Hematopoietic multipotent progenitor cell treated with erythropoietin and hydrocortisone succinate and interleukin-3 and kit ligand, for 8 days (in vitro differentiated cells): Measurements from ENCODE around the gene PCED1B.
"Not testable (repeated sequence)": the region's sequence is repeated elsewhere in the genome, so short reads cannot be mapped to it uniquely, and the experiment has no call there.

ENCODE experiments used
- DNase-seq: peaks from one replicate; pipeline ENCODE4 v3.0.0-alpha.2; 2015

The PCED1B gene

DNA sequence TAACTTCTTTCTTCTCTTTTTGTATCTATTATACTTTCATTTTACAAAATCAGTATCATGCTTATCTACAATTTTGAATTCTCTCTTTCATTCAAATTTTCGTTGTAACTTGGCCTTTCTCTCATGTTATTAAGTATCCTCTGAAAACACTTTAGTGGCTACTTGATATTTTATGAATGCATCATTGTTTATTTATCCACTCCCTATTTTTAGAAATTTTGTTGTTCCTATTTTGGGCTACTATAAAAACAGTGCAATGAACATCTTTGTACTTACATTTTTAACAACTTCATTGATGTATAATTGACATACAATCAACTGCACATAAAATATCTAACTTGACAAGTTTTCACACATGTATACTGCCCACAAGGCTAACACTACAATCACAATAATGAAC lies 44.3 kb downstream of the PCED1B start:
- DNase-seq = no peak

GRCh38 chr12:47124451-47124850 lies 45.0 kb downstream of the PCED1B start:
- no peak for DNase-seq

GRCh38 chr12:47126246-47126645 lies 46.8 kb downstream of the PCED1B start:
- DNase-seq = no peak

- DNase-seq = no peak
These were observed 51.6 kb downstream of the PCED1B start for GRCh38 chr12:47131011-47131410.

GRCh38 chr12:47134005-47134404 lies 54.6 kb downstream of the PCED1B start:
- DNase-seq = no peak

DNA sequence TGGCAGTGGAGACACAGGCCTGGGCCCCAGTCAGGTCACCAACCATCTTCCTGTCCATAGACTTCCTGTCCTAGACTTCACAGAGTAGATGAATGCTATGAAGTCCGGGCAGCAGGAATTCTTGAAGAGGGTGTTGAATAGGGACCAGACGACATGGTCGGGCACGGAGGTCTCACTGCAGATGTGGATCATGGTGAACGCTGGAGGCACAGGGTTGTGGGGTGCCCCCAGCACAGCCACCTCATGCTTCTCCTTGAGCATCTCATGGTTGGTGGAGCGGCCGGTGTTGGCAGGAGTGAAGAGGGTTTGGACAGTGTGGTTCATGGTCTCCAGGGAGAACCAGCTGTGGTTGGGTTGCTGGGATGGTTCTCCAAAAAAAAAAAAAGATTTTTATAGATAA lies 56.2 kb downstream of the PCED1B start:
- DNase-seq = no peak

DNA sequence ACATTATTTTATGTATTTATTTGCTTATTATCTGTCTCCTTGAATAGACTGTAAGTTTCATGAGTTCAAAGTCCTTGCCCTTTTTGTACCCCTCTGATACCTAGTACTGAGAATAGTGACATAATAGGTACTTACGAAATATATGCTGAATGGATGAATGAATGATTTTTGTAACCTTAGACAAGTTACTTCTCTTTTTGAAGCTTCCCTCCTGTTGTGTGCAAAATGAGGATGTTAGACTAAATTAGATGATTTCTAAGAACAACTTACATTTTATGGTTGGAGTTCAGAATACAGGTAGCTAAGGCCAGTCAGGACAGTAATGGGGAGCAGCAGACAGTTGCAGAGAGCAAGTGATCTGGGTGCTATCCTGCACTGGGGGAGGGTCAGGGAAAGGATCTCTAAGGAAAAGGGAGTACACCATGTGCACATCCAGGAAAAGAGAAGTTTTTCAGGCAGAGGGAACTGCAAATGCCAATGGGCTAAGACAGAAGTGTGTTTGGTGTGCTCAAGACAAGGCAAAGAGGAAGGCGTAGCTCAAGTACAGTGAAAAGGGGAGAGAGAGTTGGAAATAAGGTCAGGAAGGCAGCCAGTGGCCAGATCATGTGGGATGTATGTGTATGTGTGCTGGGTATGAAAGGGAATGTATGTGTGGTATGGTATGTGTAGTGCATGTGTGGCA lies 59.7 kb downstream of the PCED1B start:
- no peak for DNase-seq

DNA sequence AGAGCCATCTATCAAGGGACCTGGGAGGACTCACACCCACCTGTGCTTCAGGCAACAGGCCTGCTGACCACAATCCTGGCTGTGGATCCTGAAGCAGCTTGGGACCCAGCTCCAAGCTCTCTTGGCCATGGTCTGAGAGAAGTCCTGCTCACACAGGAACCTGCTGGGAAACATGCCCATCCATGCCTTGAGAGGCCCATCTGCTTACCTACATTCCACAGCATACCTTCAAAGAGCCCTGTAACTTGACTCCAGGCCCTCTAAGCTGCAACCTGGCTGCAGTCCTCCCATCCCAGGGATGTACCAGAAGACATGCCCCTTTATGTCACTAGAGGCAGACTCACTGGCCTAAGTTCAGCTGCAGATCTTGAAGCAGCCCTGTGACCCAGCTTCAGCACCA lies 62.0 kb downstream of the PCED1B start:
- no peak for DNase-seq

GRCh38 chr12:47144769-47145168 lies 65.3 kb downstream of the PCED1B start:
- no peak for DNase-seq

DNA sequence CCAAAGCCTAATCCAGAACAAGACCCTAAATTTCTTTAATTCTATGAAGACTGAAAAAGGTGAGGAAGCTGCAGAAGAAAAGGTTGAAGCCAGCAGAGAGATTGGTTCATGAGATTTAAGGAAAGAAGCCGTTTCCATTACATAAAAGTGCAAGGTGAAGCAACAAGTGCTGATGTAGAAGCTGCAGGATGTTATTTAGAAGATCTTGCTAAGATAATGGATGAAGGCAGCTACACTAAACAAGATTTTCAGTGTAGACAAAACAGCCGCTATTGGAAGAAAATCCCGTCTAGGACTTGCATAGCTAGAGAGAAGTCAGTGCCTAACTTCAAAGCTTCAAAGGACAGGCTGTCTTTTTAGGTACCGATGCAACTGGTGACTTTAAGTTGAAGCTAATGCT lies 65.8 kb downstream of the PCED1B start:
- no peak for DNase-seq

- no peak for DNase-seq
These were observed 68.3 kb downstream of the PCED1B start for GRCh38 chr12:47147739-47148138.

DNA sequence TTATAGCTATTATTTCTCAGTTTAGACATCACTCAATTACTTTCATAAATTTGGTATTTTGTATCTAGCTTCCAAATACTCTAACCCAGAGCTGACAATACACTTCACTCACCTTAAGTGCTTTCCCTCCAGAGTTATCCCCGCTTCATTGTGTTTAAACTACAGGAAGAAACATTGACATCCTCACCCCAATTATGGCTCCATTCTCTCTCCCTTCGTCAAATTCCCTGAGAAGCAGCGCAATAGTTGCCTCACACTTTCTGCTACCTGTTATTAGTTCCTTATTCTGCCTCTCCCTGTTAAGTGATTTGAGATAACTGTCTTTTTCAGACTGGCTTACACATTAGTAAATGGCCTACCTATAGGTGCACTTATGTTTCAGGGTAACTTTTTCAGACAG lies 69.7 kb downstream of the PCED1B start:
- DNase-seq = no peak

DNA sequence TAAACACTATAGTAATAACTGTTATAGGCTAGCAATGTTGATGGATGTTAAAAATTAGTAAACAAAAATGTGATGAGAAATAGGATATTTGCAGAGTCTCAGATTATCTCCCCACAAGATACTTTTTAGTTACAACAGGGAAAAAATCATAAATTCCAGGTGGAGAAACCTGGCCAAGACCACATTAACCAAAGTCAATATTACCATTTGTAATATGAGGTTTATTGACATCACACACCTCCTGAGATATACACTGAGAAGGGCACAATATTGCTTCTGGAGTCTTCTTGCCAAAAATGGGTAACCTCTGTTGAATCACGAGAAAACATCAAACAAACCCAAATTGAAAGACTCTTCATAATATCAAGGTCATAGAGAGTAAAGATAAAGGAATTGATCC lies 72.7 kb downstream of the PCED1B start:
- no peak for DNase-seq

GRCh38 chr12:47155457-47156166 lies 76.2 kb downstream of the PCED1B start:
- DNase-seq = peak; percentile 42

- DNase-seq = peak; percentile 69
These were observed 76.8 kb downstream of the PCED1B start for GRCh38 chr12:47156167-47156736.

DNA sequence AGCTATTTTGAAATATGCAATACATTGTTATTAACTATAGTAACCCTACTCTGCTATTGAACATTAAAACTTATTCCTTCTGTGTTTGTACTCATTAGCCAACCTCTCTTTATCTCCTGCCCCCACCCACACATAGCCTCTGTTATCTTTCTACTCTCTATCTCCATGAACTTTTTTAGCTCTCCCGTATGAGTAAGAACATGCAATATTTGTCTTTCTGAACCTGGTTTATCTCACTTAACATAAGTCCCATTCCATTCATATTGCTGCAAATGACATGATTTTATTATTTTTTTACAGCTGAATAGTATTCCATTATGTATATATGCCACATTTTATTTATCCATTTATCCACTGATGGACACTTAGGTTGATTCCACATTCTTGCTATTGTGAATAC lies 79.4 kb downstream of the PCED1B start:
- DNase-seq = peak; percentile 88

GRCh38 chr12:47159348-47159747 lies 79.9 kb downstream of the PCED1B start:
- DNase-seq = no peak

DNA sequence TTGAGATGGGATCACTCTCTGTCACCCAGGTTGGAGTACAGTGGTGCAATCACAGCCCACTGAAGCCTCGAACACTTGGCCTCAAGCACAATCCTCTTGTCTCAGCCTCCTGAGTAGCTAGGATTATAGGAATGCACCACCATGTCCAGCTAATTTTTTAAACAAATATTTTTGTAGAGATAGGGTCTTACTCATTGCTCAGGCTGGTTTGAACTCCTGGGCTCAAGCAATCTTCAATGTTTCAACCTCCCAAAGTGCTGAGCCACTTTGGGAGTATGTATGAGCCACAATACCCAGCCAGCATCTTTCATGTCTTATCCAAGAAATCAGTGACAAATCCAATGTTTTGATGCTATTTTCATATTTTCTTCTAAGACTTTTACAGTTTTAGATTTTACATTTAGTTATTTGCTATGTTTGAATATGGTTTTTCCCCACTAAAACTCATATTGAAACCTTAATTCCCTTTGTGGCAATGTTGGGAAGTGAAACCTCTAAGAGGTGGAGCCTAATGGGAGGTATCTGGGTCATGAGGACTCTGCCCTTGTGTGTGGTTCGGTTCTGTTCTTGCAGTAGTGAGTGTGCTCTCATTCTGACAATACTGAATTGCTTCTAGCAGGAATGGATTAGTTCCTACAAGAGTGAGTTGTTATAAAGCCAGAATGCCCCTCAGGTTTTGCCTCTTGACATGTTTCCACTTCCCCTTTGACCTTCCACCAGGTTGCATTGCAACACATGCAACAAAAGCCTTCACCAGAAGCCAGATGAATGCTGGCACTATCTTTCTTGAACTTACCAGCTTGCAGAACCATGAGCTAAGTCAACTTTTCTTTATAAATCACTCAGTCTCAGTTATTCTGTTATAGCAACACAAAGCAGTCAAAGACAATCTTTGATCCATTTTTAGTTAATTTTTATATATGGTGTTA lies 81.2 kb downstream of the PCED1B start:
- no peak for DNase-seq

- DNase-seq = no peak
These were observed 84.7 kb downstream of the PCED1B start for GRCh38 chr12:47164116-47164515.

DNA sequence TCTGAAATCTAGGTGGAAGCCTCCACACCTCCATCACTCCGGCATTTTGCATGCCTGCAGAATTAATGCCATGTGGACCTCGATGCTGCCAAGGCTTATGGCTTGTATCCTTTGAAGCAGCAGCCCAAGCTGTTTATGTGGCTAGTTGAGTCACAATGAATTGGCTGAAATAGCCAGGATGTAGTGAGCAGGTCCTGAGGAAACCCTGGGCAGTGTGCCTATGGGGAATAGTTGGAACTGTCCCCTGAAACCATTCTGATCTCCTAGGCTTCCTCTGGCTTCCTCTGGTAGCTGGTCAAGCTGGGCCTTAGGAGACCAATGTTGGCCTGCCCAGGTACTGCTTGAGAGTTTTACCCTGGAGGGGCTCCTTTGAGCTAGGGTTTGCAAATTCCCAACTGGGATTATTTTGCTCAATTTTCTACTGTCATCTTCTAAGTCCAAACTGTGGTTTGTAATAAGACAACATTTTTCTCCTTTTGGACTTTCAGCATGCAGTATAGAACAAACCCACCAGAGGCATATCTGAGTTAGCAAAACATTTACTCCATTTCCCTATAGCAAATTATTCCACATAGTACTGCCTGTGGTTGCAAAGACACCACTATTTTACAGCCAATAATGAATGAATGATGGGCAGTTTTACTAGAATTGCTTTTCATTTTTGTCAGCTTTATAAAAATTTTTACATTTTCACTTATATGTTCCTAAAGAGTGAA lies 85.5 kb downstream of the PCED1B start:
- DNase-seq = peak; percentile 24

- DNase-seq = peak; percentile 36
These were observed 86.5 kb downstream of the PCED1B start for GRCh38 chr12:47165934-47166333.

DNA sequence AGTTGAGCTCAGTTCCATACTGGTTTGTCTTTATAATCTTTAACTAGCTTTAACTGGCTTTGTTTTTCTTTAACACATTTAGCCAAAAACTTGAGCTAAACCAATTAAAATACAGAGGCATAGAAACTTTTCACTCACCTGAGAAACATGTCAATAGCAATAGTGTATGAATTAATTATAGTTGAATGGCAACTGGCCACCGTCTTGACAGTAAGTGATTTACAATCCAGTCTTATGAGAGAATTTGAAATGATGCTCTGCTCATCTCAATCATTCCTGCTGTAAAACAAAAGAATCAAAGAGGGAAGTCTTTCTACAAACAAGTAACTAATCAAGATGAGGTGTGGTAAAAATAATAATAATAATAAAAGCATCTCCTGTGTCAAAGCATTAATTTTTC lies 86.9 kb downstream of the PCED1B start:
- DNase-seq = no peak

DNA sequence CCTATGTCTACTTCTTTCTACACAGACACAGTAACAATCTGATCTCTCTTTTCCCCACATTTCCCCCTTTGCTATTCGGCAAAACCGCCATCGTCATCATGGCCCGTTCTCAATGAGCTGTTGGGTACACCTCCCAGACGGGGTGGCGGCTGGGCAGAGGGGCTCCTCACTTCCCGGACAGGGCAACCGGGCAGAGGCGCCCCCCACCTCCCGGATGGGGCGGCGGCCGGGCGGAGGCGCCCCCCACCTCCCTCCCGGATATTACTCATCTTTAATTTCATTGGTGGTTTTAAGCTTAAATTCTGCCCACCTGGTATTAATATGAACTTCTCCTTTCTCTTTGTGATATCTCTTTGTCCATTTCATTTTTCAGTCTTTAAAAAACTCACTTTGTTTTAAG lies 90.9 kb downstream of the PCED1B start:
- not testable (repeated sequence) for DNase-seq
